OCI-LY7 (cell line): ENCODE data around the gene ACCS. TPM values are rescaled to one million over a fixed set of nuclear protein-coding genes. Genes with fewer than 3 reads are reported as not detected.

Experiments used
- BruUV-seq: library from RNA; stranded (reverse); fragments of 400-500 nt; replicated peaks from 2 replicates; lab custom pipeline; 2021; lab: Mats Ljungman, UMichigan
- CTCF ChIA-PET: fragments of 300-600 bp; sonication (Branson Sonifier 250); formaldehyde crosslinking; loops from one replicate; lab custom pipeline; 2022; ENCODE audit warnings: antibody characterized with exemption; ENCODE audit not compliant: unreplicated experiment; lab: Charles Lee
- POLR2A ChIA-PET: fragments of 300-600 bp; sonication (Branson Sonifier 250); formaldehyde crosslinking; loops from one replicate; lab custom pipeline; 2022; ENCODE audit warnings: antibody characterized with exemption; lab: Charles Lee
- DNase-seq: peaks from one replicate; pipeline ENCODE4 v3.0.0-alpha.2; 2015; ENCODE audit warnings: low spot score
- H2AFZ ChIP-seq: fragments of 200-600 bp; sonication (generic), shearing (Covaris generic); 2 replicates; pipeline ENCODE4 v1.6.1; 2014; ENCODE audit warnings: mild to moderate bottlenecking, antibody characterized with exemption, low read length, moderate library complexity
- H3K27ac ChIP-seq: fragments of 200-600 bp; sonication (generic); 2 replicates; pipeline ENCODE4 v1.5.1; 2014; ENCODE audit warnings: mixed run types, low read depth, mild to moderate bottlenecking, moderate library complexity, low read length, inconsistent platforms; ENCODE audit not compliant: poor library complexity, severe bottlenecking
- H3K36me3 ChIP-seq: fragments of 200-600 bp; sonication (generic); 2 replicates; pipeline ENCODE4 v1.6.1; 2014; ENCODE audit warnings: mild to moderate bottlenecking, antibody characterized with exemption, low read length, moderate library complexity, mixed read lengths; ENCODE audit not compliant: insufficient read depth
- H3K4me1 ChIP-seq: fragments of 200-600 bp; sonication (generic); 2 replicates; pipeline ENCODE4 v1.5.1; 2014; ENCODE audit warnings: mild to moderate bottlenecking, low read length; ENCODE audit not compliant: insufficient read depth, poor library complexity, severe bottlenecking
- H3K4me2 ChIP-seq: fragments of 200-600 bp; sonication (generic); 2 replicates; pipeline ENCODE4 v1.6.1; 2014; ENCODE audit warnings: mild to moderate bottlenecking, low read length
- H3K4me3 ChIP-seq: fragments of 200-600 bp; sonication (generic); 2 replicates; pipeline ENCODE4 v1.5.1; 2014; ENCODE audit warnings: mild to moderate bottlenecking, low read depth, low read length; ENCODE audit not compliant: poor library complexity, severe bottlenecking
- H3K79me2 ChIP-seq: fragments of 200-600 bp; sonication (generic); 2 replicates; pipeline ENCODE4 v1.6.1; 2016; ENCODE audit warnings: low read depth, mild to moderate bottlenecking, low read length, moderate library complexity, mixed read lengths; ENCODE audit not compliant: insufficient read depth
- H3K9me2 ChIP-seq: fragments of 200-600 bp; sonication (generic); 2 replicates; pipeline ENCODE4 v1.6.1; 2016; ENCODE audit warnings: mild to moderate bottlenecking, low read length, mixed read lengths; ENCODE audit not compliant: insufficient read depth
- H3K9me3 ChIP-seq: fragments of 200-600 bp; sonication (generic); 2 replicates; pipeline ENCODE4 v1.6.1; 2014; ENCODE audit warnings: mild to moderate bottlenecking, mixed run types, low read length, mixed read lengths
- H4K20me1 ChIP-seq: fragments of 200-600 bp; sonication (generic); 2 replicates; pipeline ENCODE4 v1.6.1; 2014; ENCODE audit warnings: mild to moderate bottlenecking, antibody characterized with exemption, low read length, moderate library complexity, mixed read lengths; ENCODE audit not compliant: insufficient read depth
- EZH2phosphoT487 ChIP-seq: fragments of 200-600 bp; sonication (generic); IDR thresholded peaks from 2 replicates; pipeline ENCODE4 v1.6.1; 2018; ENCODE audit warnings: low read depth, borderline replicate concordance, mild to moderate bottlenecking, mixed run types, antibody characterized with exemption, low read length, moderate library complexity, mixed read lengths
- intact Hi-C: fragments of 100-400 bp; cut with micrococcal nuclease; formaldehyde crosslinking; loops from one replicate; pipeline ENCODE4 v1.10.0; 2022; ENCODE audit not compliant: unreplicated experiment
- total RNA-seq, 2 experiments: library from RNA; depleted of rRNA in 1 of 2; stranded (reverse); fragments of >200 nt in 1 of 2; shearing (Covaris generic) in 1 of 2; gene quantifications; 2 replicates each; pipeline ENCODE4 v1.2.3, GENCODE V29; 2014 to 2022
- TF ChIP-seq, protein P1 (sequence below): fragments of 200-600 bp; sonication (generic); conservative IDR thresholded peaks from 2 replicates; pipeline ENCODE4 v1.5.1; 2014; ENCODE audit warnings: mild to moderate bottlenecking, antibody characterized with exemption, low read length, moderate library complexity, mixed read lengths

ACCS gene
- total RNA-seq, 2 experiments from 2014 or later, result not detected

DNA sequence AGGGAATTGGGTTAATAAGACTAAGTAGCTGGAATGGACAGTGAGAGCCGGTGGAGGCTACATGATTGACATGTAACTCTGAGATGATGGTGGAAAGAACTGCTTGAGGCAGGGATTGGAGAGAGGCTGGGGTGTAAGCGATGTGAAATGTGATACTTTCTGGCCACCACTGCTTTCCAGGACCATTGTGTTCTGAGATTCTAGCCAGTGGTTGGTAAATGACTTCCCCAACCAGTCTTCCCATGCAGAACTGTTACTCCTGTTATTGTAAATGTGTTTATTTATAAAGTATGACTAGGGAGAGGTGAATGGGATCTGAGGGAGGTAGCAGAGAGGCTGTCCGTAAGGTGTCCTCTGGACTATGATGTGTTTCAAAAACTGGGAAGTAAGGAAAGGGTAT lies 47.5 kb downstream of the ACCS start:
- no peak overlapping the region for H3K4me2 ChIP-seq
- no peak for DNase-seq
- H4K20me1 ChIP-seq, result no peaks in the 10 kb centered on the region
- ChIA-PET CTCF (no interaction called here), POLR2A (interaction anchor here (1.1 to 1.2 kb wide), 2 partner anchors 10 to 12 kb away, joined by 3 read pairs; no protein-coding TSS in a partner anchor)
- no TSS peak for BruUV-seq
- peaks cover 3% of the 10 kb centered on the region for H3K4me1 ChIP-seq
- no peak overlapping the region for H2AFZ ChIP-seq
- peaks cover 33% of the 10 kb centered on the region for H3K36me3 ChIP-seq
- H3K27ac ChIP-seq, result no peak overlapping the region
- TF ChIP-seq, protein P1, sequence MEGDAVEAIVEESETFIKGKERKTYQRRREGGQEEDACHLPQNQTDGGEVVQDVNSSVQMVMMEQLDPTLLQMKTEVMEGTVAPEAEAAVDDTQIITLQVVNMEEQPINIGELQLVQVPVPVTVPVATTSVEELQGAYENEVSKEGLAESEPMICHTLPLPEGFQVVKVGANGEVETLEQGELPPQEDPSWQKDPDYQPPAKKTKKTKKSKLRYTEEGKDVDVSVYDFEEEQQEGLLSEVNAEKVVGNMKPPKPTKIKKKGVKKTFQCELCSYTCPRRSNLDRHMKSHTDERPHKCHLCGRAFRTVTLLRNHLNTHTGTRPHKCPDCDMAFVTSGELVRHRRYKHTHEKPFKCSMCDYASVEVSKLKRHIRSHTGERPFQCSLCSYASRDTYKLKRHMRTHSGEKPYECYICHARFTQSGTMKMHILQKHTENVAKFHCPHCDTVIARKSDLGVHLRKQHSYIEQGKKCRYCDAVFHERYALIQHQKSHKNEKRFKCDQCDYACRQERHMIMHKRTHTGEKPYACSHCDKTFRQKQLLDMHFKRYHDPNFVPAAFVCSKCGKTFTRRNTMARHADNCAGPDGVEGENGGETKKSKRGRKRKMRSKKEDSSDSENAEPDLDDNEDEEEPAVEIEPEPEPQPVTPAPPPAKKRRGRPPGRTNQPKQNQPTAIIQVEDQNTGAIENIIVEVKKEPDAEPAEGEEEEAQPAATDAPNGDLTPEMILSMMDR, result no peak
- TF ChIP-seq EZH2phosphoT487, result no peak
- H3K9me2 ChIP-seq, result no peaks in the 10 kb centered on the region
- no peaks in the 10 kb centered on the region for H3K9me3 ChIP-seq
- H3K79me2 ChIP-seq, result no peaks in the 10 kb centered on the region
- intact Hi-C loops, result loop anchor here (5.0 kb wide), 1 partner anchor 424 kb away; no protein-coding TSS in a partner anchor
- no peak overlapping the region for H3K4me3 ChIP-seq

DNA sequence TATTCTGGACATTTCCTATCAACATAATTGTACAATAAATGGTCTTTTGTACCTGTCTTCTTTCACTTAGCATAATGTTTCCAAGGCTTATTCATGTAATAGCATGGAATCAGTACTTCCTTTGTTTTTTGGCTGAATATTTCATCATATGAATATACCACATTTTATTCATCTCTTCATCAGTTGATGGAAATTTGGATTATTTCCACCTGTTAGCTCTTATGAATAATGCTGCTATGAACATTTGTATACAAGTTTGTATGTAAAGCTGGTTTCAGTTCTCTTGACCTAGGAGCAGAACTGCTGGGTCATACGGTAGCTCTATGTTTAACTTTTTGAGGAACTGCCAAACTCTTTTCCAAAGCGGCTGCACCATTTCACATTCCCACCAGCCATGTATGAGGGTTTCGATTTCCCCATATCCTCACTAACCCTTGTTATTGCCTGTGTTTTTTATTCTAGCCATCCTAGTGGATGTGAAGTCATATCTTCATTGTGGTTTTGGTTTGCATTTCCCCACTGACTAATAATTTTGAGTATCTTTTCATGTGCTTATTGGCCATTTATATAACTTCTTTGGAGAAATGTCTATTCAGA lies 50.3 kb downstream of the ACCS start:
- Histone ChIP-seq H3K9me3 (no peaks in the 10 kb centered on the region), H3K4me2 (no peak overlapping the region), H3K27ac (no peak overlapping the region), H3K4me1 (no peaks in the 10 kb centered on the region), H3K4me3 (no peak overlapping the region), H3K36me3 (peaks cover 28% of the 10 kb centered on the region), H3K79me2 (no peaks in the 10 kb centered on the region), H2AFZ (no peak overlapping the region), H4K20me1 (no peaks in the 10 kb centered on the region), H3K9me2 (no peaks in the 10 kb centered on the region)
- no peak for TF ChIP-seq EZH2phosphoT487
- TF ChIP-seq, protein P1, result no peak
- CTCF ChIA-PET, result no interaction called here
- intact Hi-C loops, result no loop called here
- DNase-seq, result no peak
- POLR2A ChIA-PET, result interaction anchor here (0.8 kb wide), 1 partner anchor 1568 kb away, joined by 3 read pairs; no protein-coding TSS in a partner anchor
- no TSS peak for BruUV-seq

DNA sequence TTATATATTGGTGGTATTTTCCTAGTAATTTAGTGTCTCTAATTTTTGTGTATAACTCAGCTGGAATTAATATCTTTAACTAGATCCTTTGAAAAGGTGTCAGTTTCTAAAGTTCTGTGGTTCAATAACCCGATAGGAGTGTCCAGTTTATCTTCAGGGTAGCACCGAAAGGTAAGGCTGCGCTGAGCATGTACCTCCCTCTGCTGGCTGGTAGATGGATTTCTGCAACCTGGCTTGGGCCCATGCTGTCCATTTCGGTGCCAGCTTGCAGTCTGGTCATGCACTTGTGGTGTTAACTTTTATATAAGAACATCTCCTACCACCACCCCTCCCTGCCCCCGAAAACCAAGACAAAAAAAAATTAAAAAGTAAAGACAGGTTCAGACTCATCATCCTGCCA lies 54.1 kb downstream of the ACCS start:
- H3K4me1 ChIP-seq, result no peaks in the 10 kb centered on the region
- ChIA-PET POLR2A (no interaction called here), CTCF (no interaction called here)
- H4K20me1 ChIP-seq, result no peaks in the 10 kb centered on the region
- DNase-seq, result no peak
- intact Hi-C loops, result no loop called here
- TF ChIP-seq, protein P1, result peak; percentile 51
- no peak for TF ChIP-seq EZH2phosphoT487
- H3K36me3 ChIP-seq, result peaks cover 26% of the 10 kb centered on the region
- no peak overlapping the region for H2AFZ ChIP-seq
- H3K9me3 ChIP-seq, result no peaks in the 10 kb centered on the region
- no peak overlapping the region for H3K4me3 ChIP-seq
- H3K9me2 ChIP-seq, result no peaks in the 10 kb centered on the region
- H3K4me2 ChIP-seq, result no peak overlapping the region
- no TSS peak for BruUV-seq
- H3K27ac ChIP-seq, result no peak overlapping the region
- H3K79me2 ChIP-seq, result no peaks in the 10 kb centered on the region
